GM12878 (cell line): ENCODE measurements around the gene LOXL4. TPM values are rescaled to one million over a fixed set of nuclear protein-coding genes. Genes with fewer than 3 reads are reported as not detected.

Source experiments
- ATAC-seq: fragments of 200-7000 bp; cut with Tn5 transposase; 3 replicates; pipeline ENCODE4 v1.9.1; 2020; ENCODE audit warnings: mild to moderate bottlenecking, moderate library complexity
- BruUV-seq: library from RNA; stranded (reverse); fragments of 400-500 nt; replicated peaks from 2 replicates; lab custom pipeline; 2021; lab: Mats Ljungman, UMichigan
- CTCF ChIA-PET: fragments of 300-600 bp; sonication (Branson Sonifier 250); formaldehyde crosslinking; extraction: SDS; loops from one replicate; lab custom pipeline; 2021; ENCODE audit warnings: inconsistent platforms; lab: Yijun Ruan, JAX
- POLR2A ChIA-PET: fragments of 350-600 bp; formaldehyde crosslinking; extraction: SDS; loops from one replicate; lab custom pipeline; 2021; ENCODE audit warnings: inconsistent platforms; lab: Charles Lee
- RAD21 ChIA-PET: fragments of 300-600 bp; sonication (Branson Sonifier 250); formaldehyde crosslinking; loops from one replicate; lab custom pipeline; 2023; ENCODE audit warnings: antibody characterized with exemption; ENCODE audit not compliant: unreplicated experiment; lab: Charles Lee
- SMC1A ChIA-PET: fragments of 300-600 bp; sonication (Branson Sonifier 250); formaldehyde crosslinking; loops from one replicate; lab custom pipeline; 2023; ENCODE audit not compliant: unreplicated experiment, uncharacterized antibody; lab: Charles Lee
- DNase-seq: peaks from one replicate; pipeline ENCODE4 v3.0.0-alpha.2; 2011; ENCODE audit warnings: low read depth, low spot score
- FAIRE-seq: peaks from 3 replicates; lab custom pipeline; 2011; peaks lifted over from hg19 to GRCh38; lab: Jason Lieb, UNC
- H2AFZ ChIP-seq: 2 replicates; pipeline ENCODE4 v1.6.0; 2011; ENCODE audit warnings: low read depth, low read length, control low read depth; ENCODE audit not compliant: control insufficient read depth
- H3K27ac ChIP-seq: 2 replicates; pipeline ENCODE4 v1.5.1; 2011; ENCODE audit warnings: control low read depth; ENCODE audit not compliant: control insufficient read depth, insufficient read depth
- H3K27me3 ChIP-seq, 2 experiments: replicated peaks in 1 of 2; 2 replicates each; pipeline versions ENCODE4 v1.6.0 to v1.6.1; 2011; ENCODE audit warnings: low read length in 1 of 2; ENCODE audit not compliant: control insufficient read depth in 2 of 2, insufficient read depth in 2 of 2
- H3K36me3 ChIP-seq, 2 experiments: 2 replicates each; pipeline ENCODE4 v1.5.1; 2011; ENCODE audit warnings: low read length in 1 of 2; ENCODE audit not compliant: control insufficient read depth in 2 of 2, insufficient read depth in 2 of 2
- H3K4me1 ChIP-seq: 2 replicates; pipeline ENCODE4 v1.6.1; 2011; ENCODE audit warnings: mild to moderate bottlenecking, low read length, moderate library complexity, mixed read lengths; ENCODE audit not compliant: control insufficient read depth, insufficient read depth
- H3K4me2 ChIP-seq: 2 replicates; pipeline ENCODE4 v1.6.0; 2011; ENCODE audit warnings: control low read depth; ENCODE audit not compliant: control insufficient read depth, insufficient read depth
- H3K4me3 ChIP-seq: fragments of 200-600 bp; sonication (generic); 2 replicates; pipeline ENCODE4 v1.5.1; 2016
- H3K79me2 ChIP-seq: 2 replicates; pipeline ENCODE4 v1.6.0; 2011; ENCODE audit warnings: low read length; ENCODE audit not compliant: control insufficient read depth, insufficient read depth
- H3K9ac ChIP-seq: 2 replicates; pipeline ENCODE4 v1.8.0; 2011; ENCODE audit warnings: low read length, control low read depth, mixed read lengths; ENCODE audit not compliant: control insufficient read depth, insufficient read depth
- H3K9me3 ChIP-seq: replicated peaks from 3 replicates; pipeline ENCODE4 v1.5.1; 2011; ENCODE audit warnings: mild to moderate bottlenecking, low read length; ENCODE audit not compliant: control insufficient read depth, insufficient read depth
- H4K20me1 ChIP-seq: 2 replicates; pipeline ENCODE4 v1.6.0; 2011; ENCODE audit not compliant: control insufficient read depth, insufficient read depth
- CBFB ChIP-seq: IDR thresholded peaks from 2 replicates; pipeline ENCODE4 v1.6.1; 2016; ENCODE audit warnings: antibody characterized with exemption, low read depth
- CREM ChIP-seq: IDR thresholded peaks from 2 replicates; pipeline ENCODE4 v1.6.1; 2014; ENCODE audit warnings: antibody characterized with exemption, low read depth
- ESRRA ChIP-seq: IDR thresholded peaks from 2 replicates; pipeline ENCODE4 v1.6.1; 2012; ENCODE audit warnings: mild to moderate bottlenecking, low read length, improper control_type of control experiment
- HDAC6 ChIP-seq: fragments of 200-600 bp; sonication (generic); IDR thresholded peaks from one replicate; pipeline ENCODE4 v1.8.0; 2017; ENCODE audit warnings: antibody characterized with exemption; ENCODE audit not compliant: unreplicated experiment
- IRF5 ChIP-seq: fragments of 450-650 bp; IDR thresholded peaks from 2 replicates; pipeline ENCODE4 v1.6.1; 2017; ENCODE audit warnings: borderline replicate concordance
- KLF5 ChIP-seq: fragments of 450-650 bp; IDR thresholded peaks from 2 replicates; pipeline ENCODE4 v1.6.1; 2014; ENCODE audit warnings: mild to moderate bottlenecking; ENCODE audit not compliant: partially characterized antibody
- MEF2A ChIP-seq: IDR thresholded peaks from 2 replicates; pipeline ENCODE4 v1.6.1; 2011; ENCODE audit warnings: low read depth, mild to moderate bottlenecking, low read length, moderate library complexity; ENCODE audit not compliant: insufficient read depth
- MEF2B ChIP-seq: fragments of 450-650 bp; IDR thresholded peaks from 2 replicates; pipeline ENCODE4 v1.6.1; 2018; ENCODE audit warnings: mild to moderate bottlenecking, moderate library complexity; ENCODE audit not compliant: partially characterized antibody, poor library complexity, severe bottlenecking
- MLLT1 ChIP-seq: fragments of 450-650 bp; IDR thresholded peaks from 2 replicates; pipeline ENCODE4 v1.6.1; 2016; ENCODE audit warnings: mild to moderate bottlenecking
- RELA ChIP-seq: fragments of 450-650 bp; IDR thresholded peaks from 2 replicates; pipeline ENCODE4 v1.8.0; 2014; ENCODE audit warnings: borderline replicate concordance; ENCODE audit not compliant: partially characterized antibody
- SMAD5 ChIP-seq: IDR thresholded peaks from 2 replicates; pipeline ENCODE4 v1.6.1; 2016; ENCODE audit warnings: antibody characterized with exemption, low read depth
- SMC3 ChIP-seq: IDR thresholded peaks from 2 replicates; pipeline ENCODE4 v1.6.1; 2011; ENCODE audit warnings: low read length, improper control_type of control experiment, borderline replicate concordance
- SP1 ChIP-seq: IDR thresholded peaks from one replicate; pipeline ENCODE4 v1.6.1; 2011; ENCODE audit warnings: low read depth, low read length
- TCF7 ChIP-seq: IDR thresholded peaks from 2 replicates; pipeline ENCODE4 v1.6.1; 2014; ENCODE audit warnings: antibody characterized with exemption, borderline replicate concordance
- USF1 ChIP-seq: IDR thresholded peaks from 2 replicates; pipeline ENCODE4 v1.6.1; 2011; ENCODE audit warnings: borderline replicate concordance, low read depth, mild to moderate bottlenecking, moderate library complexity, mixed read lengths, low read length; ENCODE audit not compliant: insufficient read depth; ENCODE audit errors: extremely low read length
- YY1 ChIP-seq: IDR thresholded peaks from 2 replicates; pipeline ENCODE4 v1.6.1; 2011; ENCODE audit warnings: low read depth, mild to moderate bottlenecking, low read length
- WGBS: methylation state at CpG from one replicate; pipeline ENCODE4 v1.1.6; 2016; ENCODE audit warnings: low lambda C conversion rate; ENCODE audit not compliant: insufficient replicate concordance, insufficient coverage; ENCODE audit errors: missing lambda C conversion rate; 5-methylcytosine and 5-hydroxymethylcytosine counted together
- in situ Hi-C: fragments of 300-500 bp; cut with MboI; formaldehyde crosslinking; loops from 9 replicates; pipeline ENCODE4 v1.14.3; 2018; ENCODE audit warnings: mixed read lengths
- intact Hi-C: fragments of 100-400 bp; cut with micrococcal nuclease; formaldehyde crosslinking; loops from one replicate; pipeline ENCODE4 v1.14.2; 2022; ENCODE audit not compliant: unreplicated experiment
- polyA plus RNA-seq, 11 experiments: library from polyadenylated mRNA; depleted of rRNA in 4 of 11; unstranded in 6 of 11; stranded (reverse) in 5 of 11; fragments of >200 nt; fragmentation: Nextera tagmentation in 4 of 11; fragmentation: Illumina TruSeq in 1 of 11; extraction: Ambion mirVana in 4 of 11; extraction: Trizol in 1 of 11; gene quantifications; 1 replicate in 1 of 11; 2 replicates in 10 of 11; pipeline versions ENCODE4 v1.2.1 to v1.2.3, GENCODE V29; 2011 to 2016; ENCODE audit warnings: inconsistent platforms in 2 of 11, missing spikeins in 2 of 11, low read depth in 1 of 11
- total RNA-seq, 4 experiments: library from RNA; depleted of rRNA in 3 of 4; stranded (reverse); fragments of >200 nt in 3 of 4; fragmentation: Illumina TruSeq in 1 of 4; extraction: Trizol in 1 of 4; gene quantifications; 2 replicates each; pipeline versions ENCODE4 v1.2.1 to v1.2.3, GENCODE V29; 2013 to 2021
- TF ChIP-seq, protein P1 (sequence below): fragments of 450-650 bp; formaldehyde crosslinking; IDR thresholded peaks from 2 replicates; pipeline ENCODE4 v1.5.0; 2022; ENCODE audit warnings: mild to moderate bottlenecking, missing genetic modification characterization
- TF ChIP-seq, protein P2 (sequence below): IDR thresholded peaks from 2 replicates; pipeline ENCODE4 v1.6.1; 2011; ENCODE audit warnings: low read depth, mild to moderate bottlenecking, low read length, moderate library complexity, borderline replicate concordance; ENCODE audit errors: extremely low read depth

LOXL4 gene
- total and polyA plus RNA-seq, 10 of the 15 experiments (the other 5 are each of a cell fraction or from before 2014, with no cell fraction given) = 0.02 to 0.12 (median 0.08) TPM; not detected in 3

GRCh38 chr10:98209441-98209840 is 58.6 kb downstream of the LOXL4 start:
- ChIA-PET SMC1A (interaction anchor here (0.9 kb wide), 1 partner anchor 42 kb away, joined by 3 read pairs; no protein-coding TSS in a partner anchor), RAD21 (no interaction called here), POLR2A (no interaction called here), CTCF (no interaction called here)
- BruUV-seq = no TSS peak
- WGBS = 38% methylated on average over 4 of the region's 4 CpGs
- Histone ChIP-seq H3K27ac (no peak overlapping the region), H4K20me1 (no peaks in the 10 kb centered on the region), H3K79me2 (no peaks in the 10 kb centered on the region; the same call in 1 of the 2 replicates), H3K4me2 (no peak overlapping the region), H3K4me3 (no peak overlapping the region), H3K9ac (no peak overlapping the region), H2AFZ (no peak overlapping the region), H3K4me1 (no peaks in the 10 kb centered on the region), H3K36me3 (peaks cover 0 to 17% of the 10 kb centered on the region in 2 experiments; a peak in 2 of 4 replicates), H3K27me3 (no peaks in the 10 kb centered on the region), H3K9me3 (no peaks in the 10 kb centered on the region)
- ATAC-seq (no peak), FAIRE-seq (no peak), DNase-seq (no peak)
- TF ChIP-seq CREM (no peak), MEF2A (no peak), MEF2B (no peak), MLLT1 (no peak), HDAC6 (no peak), SP1 (no peak), USF1 (no peak), SMAD5 (no peak), TCF7 (no peak), YY1 (no peak), SMC3 (no peak), KLF5 (no peak), ESRRA (no peak), CBFB (no peak), IRF5 (no peak), RELA (no peak)
- TF ChIP-seq, protein P1, sequence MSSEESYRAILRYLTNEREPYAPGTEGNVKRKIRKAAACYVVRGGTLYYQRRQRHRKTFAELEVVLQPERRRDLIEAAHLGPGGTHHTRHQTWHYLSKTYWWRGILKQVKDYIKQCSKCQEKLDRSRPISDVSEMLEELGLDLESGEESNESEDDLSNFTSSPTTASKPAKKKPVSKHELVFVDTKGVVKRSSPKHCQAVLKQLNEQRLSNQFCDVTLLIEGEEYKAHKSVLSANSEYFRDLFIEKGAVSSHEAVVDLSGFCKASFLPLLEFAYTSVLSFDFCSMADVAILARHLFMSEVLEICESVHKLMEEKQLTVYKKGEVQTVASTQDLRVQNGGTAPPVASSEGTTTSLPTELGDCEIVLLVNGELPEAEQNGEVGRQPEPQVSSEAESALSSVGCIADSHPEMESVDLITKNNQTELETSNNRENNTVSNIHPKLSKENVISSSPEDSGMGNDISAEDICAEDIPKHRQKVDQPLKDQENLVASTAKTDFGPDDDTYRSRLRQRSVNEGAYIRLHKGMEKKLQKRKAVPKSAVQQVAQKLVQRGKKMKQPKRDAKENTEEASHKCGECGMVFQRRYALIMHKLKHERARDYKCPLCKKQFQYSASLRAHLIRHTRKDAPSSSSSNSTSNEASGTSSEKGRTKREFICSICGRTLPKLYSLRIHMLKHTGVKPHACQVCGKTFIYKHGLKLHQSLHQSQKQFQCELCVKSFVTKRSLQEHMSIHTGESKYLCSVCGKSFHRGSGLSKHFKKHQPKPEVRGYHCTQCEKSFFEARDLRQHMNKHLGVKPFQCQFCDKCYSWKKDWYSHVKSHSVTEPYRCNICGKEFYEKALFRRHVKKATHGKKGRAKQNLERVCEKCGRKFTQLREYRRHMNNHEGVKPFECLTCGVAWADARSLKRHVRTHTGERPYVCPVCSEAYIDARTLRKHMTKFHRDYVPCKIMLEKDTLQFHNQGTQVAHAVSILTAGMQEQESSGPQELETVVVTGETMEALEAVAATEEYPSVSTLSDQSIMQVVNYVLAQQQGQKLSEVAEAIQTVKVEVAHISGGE = no peak
- TF ChIP-seq, protein P2, sequence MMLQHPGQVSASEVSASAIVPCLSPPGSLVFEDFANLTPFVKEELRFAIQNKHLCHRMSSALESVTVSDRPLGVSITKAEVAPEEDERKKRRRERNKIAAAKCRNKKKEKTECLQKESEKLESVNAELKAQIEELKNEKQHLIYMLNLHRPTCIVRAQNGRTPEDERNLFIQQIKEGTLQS = no peak
- intact Hi-C loops = no loop called here
- in situ Hi-C loops = no loop called here
